Mammary epithelial cell (primary cell): ENCODE data around the gene MZT2B.

Experiments used
- EZH2 ChIP-seq: IDR thresholded peaks from 2 replicates; pipeline ENCODE4 v1.6.1; 2012; ENCODE audit warnings: low read length, inconsistent platforms, borderline replicate concordance
- TF ChIP-seq, protein P1 (sequence below), 2 donors: IDR thresholded peaks in 1 of 2; conservative IDR thresholded peaks in 1 of 2; 2 replicates each; pipeline ENCODE4 v1.5.1; 2011 to 2012; ENCODE audit warnings: inconsistent platforms in 2 of 2, low read length in 2 of 2, mild to moderate bottlenecking in 2 of 2, control low read depth in 1 of 2, low read depth in 1 of 2; ENCODE audit not compliant: insufficient read depth in 1 of 2; ENCODE audit errors: extremely low read depth in 1 of 2

DNA sequence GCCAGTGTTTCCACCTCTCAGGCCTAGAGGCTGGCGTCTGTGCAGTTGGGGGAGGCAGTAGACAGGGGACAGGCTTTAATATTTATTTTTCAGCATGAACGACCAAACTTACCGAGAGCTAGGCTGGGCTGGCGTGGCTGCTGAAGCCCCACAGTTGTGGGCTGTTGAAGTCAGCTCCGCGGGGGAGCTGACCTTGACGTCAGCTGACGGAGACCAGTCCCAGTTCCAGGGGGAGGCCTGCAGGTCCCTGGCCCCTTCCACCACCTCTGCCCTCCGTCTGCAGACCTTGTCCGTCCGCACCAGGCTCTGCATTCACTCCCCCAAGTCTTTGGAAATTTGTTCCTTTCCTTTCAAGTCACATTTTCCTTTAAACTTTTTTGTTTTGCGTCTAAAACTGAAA is 49.6 kb downstream of the MZT2B start:
- TF ChIP-seq, protein P1, sequence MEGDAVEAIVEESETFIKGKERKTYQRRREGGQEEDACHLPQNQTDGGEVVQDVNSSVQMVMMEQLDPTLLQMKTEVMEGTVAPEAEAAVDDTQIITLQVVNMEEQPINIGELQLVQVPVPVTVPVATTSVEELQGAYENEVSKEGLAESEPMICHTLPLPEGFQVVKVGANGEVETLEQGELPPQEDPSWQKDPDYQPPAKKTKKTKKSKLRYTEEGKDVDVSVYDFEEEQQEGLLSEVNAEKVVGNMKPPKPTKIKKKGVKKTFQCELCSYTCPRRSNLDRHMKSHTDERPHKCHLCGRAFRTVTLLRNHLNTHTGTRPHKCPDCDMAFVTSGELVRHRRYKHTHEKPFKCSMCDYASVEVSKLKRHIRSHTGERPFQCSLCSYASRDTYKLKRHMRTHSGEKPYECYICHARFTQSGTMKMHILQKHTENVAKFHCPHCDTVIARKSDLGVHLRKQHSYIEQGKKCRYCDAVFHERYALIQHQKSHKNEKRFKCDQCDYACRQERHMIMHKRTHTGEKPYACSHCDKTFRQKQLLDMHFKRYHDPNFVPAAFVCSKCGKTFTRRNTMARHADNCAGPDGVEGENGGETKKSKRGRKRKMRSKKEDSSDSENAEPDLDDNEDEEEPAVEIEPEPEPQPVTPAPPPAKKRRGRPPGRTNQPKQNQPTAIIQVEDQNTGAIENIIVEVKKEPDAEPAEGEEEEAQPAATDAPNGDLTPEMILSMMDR (conservative IDR thresholded peaks at IDR 0.05 in 1 of 2, IDR thresholded peaks at IDR 0.05 in 1 of 2; ENCODE audit: extremely low read depth in 1 of 2, insufficient read depth in 1 of 2, low read depth in 1 of 2, low read length in 2 of 2), result no peak
- TF ChIP-seq EZH2, result no peak
